GM12864 (cell line): ENCODE data around the gene PEAK3.

ENCODE experiments used
- DNase-seq: peaks from one replicate; pipeline ENCODE4 v3.0.0-alpha.2; 2011; ENCODE audit warnings: low read depth
- H3K4me3 ChIP-seq: 2 replicates; pipeline ENCODE4 v1.5.1; 2011; ENCODE audit warnings: mild to moderate bottlenecking, low read depth, low read length, control low read depth
- TF ChIP-seq, protein P1 (sequence below): IDR thresholded peaks from 2 replicates; pipeline ENCODE4 v1.5.1; 2011; ENCODE audit warnings: low read depth, mild to moderate bottlenecking, moderate library complexity, low read length, control low read depth, inconsistent platforms; ENCODE audit errors: missing control alignments

Gene PEAK3

DNA sequence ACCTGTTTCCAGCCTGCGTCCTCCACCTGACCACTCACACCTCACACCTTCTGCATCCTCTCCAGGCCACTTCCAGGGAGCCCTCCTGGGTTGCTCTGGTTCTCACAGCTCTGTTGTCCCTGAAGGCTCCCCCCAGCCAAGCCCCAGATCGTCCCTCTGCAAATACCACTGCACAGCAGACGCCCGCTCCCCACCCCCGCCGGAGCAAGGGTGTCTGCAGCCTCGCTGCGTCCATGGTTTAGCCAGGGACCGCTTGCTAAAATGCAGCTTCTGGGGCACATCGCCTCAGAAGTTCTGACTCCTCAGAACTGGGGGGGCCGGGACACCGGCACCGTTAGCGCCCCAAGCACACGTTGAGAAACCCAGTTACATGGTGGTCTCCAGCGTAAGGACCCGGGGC, 25.0 kb upstream of the PEAK3 start:
- H3K4me3 ChIP-seq, result no peak overlapping the region
- no peak for DNase-seq
- TF ChIP-seq, protein P1, sequence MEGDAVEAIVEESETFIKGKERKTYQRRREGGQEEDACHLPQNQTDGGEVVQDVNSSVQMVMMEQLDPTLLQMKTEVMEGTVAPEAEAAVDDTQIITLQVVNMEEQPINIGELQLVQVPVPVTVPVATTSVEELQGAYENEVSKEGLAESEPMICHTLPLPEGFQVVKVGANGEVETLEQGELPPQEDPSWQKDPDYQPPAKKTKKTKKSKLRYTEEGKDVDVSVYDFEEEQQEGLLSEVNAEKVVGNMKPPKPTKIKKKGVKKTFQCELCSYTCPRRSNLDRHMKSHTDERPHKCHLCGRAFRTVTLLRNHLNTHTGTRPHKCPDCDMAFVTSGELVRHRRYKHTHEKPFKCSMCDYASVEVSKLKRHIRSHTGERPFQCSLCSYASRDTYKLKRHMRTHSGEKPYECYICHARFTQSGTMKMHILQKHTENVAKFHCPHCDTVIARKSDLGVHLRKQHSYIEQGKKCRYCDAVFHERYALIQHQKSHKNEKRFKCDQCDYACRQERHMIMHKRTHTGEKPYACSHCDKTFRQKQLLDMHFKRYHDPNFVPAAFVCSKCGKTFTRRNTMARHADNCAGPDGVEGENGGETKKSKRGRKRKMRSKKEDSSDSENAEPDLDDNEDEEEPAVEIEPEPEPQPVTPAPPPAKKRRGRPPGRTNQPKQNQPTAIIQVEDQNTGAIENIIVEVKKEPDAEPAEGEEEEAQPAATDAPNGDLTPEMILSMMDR, result no peak

DNA sequence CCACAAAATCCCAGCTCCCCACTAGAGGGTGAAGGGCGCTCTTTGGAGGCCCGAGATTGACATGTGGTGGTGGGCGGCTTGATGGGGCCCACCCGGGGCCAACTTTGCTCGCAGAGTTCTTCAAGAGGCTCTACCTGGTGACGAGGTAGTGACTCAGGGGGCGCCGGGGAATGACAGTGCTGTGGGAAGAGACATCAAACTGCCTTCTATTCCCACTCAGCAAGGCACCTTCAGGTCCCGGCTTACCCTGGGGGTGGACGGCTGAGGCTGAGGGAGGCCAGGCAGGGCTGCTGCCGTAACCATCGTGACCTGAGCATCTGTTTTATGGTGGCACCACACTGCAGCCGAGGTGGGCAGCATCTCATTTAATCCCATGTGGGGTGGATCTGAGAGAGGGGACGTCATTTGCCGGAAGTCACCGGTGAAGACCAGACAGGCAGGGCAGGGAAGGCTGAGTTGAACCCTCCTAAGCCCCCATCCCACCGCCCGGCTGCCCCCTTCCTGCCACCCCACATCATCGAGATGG, 24.4 kb upstream of the PEAK3 start:
- H3K4me3 ChIP-seq, result no peak overlapping the region
- TF ChIP-seq, protein P1, result no peak
- no peak for DNase-seq

DNA sequence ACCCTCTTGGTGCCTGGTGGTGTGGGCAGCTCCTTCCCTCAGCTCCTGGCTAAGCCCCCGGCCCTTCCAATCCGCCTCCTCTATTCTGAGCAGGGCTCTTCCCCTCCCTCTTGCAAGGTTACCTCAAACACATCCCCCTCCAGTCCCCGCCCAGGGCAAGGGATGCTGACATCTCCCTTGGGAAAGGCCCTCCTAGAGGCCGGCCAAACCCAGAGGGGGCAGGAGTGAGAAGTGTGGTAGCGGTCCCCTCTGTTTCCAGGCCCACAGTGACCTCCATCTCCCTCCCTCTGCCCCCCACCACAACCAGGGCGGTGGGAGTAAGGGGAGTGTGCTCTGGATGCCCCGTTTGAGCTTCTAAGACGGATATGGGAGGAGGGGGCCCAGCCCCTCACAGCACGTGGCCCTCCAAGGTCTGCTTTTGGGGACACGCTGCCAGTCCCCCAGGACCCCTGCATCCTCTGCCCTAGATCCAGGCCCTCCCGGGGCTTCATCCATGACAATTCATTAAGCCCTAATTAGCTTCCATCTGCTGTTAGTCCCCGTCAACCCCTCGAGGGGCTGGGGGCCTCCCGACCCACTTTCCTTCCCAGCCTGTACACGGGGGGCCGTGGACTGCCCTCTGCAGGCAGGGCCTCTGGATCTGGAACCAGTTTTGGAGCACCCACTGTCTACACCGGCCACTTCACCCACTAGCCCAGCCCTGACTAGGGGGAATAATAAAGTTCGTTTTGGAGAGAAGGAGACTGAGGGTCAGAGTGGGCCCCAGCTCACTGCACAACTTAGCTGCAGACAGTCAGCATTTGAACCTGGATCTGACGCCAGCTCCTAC, 23.7 kb upstream of the PEAK3 start:
- TF ChIP-seq, protein P1, result no peak
- DNase-seq, result no peak

DNA sequence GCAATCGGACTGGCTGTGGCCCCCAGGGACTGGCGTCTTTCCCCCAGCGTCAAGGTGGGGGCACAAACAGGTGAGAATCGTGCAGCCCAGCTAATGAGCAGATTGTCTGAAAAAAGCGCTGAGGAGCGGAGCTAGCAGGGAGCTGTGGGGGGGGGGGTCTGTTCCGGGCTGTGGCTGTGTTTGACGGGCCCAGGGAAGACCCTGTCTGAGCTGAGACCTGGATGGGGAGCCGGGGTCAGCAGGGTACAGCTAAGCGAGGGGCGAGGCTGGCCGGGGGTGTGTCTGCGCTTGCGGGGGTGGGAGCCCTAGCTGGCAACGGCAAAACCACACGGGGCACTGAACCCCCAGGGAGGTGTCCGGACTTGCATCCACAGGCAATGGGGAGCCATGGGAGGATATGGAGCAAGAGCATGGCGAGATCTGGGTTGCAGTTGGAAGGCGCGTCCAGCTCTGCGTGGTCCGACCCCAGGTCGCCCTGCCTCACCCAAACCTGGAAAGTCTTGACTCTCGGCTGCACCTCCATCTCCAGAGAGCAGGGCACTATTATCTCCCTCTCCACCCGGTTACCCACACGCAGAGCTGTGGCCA, 21.3 kb upstream of the PEAK3 start:
- H3K4me3 ChIP-seq, result no peak overlapping the region

More for the DNA sequence above, 23.7 kb upstream of the PEAK3 start:
- H3K4me3 ChIP-seq, result no peak overlapping the region

DNA sequence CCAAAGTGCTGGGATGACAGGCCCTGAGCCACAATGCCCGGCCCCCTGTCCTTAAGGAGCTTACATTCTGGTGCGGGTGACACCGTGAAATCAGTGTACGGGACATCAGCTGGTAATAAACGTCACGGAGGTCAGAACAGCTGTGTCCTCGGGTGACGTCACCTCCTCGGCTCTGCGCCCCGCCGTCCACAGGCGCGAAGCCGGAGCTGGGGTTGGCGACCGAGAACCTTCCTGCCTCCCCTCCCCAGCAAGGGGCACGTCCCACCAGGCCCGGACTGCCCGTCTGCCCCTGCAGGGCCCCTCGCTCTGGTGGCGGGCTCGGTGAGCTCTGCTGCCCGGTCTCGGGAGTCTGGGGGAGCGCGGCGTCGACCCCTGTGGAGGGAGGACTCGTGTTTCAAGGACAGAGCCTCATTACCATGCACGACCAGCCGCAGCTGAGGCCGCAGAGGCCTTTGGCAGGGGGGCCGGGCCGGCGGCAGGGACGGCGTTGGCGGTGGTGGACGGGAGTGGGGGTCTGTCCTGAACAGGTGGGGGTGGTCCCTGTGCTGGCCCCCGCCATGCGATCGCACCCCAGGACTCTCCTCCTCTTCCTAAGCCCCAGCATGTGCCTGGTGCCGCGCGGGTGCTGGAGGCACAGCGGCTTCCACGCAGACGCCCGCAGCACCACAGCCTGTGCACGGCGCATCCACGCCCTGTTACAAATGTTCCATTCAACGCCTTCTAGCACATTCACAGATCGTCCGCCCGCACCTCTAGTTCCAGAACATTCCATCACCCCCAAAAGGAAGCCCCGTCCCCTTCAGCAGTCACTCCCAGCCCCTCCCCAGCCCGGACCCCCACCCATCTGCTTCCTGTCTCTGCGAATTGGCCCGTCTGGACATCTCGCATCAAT, 20.6 kb upstream of the PEAK3 start:
- DNase-seq, result no peak
- TF ChIP-seq, protein P1, result no peak
- no peak overlapping the region for H3K4me3 ChIP-seq

More for the DNA sequence above, 21.3 kb upstream of the PEAK3 start:
- TF ChIP-seq, protein P1, result no peak
- DNase-seq, result no peak

DNA sequence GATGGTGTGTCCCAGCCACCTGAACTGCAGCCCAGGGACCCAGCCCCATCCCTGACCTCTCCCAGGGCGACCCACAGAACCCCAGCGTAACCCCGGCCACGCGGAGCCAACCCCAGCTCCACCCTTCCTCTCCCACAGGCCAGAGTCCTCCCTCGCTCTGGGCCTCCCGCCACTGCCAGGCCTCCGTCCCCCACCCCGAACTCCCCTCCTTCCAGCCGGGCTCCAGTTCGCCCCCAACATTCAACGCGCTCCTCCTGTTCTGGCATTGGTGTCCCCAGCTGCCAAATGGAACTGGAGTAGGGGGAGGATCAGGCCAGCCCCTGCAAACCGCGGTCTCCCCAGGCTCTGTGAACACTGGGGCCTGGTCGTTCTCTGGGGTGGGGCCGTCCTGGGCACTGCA, 18.6 kb upstream of the PEAK3 start:
- TF ChIP-seq, protein P1, result no peak
- no peak for DNase-seq
- H3K4me3 ChIP-seq, result no peak overlapping the region
